Endodermal cell (in vitro differentiated cells): Measurements from ENCODE around the gene KCTD11. TPM values are rescaled to one million over a fixed set of nuclear protein-coding genes. Genes with fewer than 3 reads are reported as not detected.
A peak's percentile ranks its signal among the peaks of the same experiment; 100 is the strongest.

Experiments used
- DNase-seq: peaks from one replicate; pipeline ENCODE4 v3.0.0-alpha.2; 2017
- H3K27ac ChIP-seq: 2 replicates; pipeline ENCODE4 v1.5.1; 2013; ENCODE audit warnings: mild to moderate bottlenecking, low read depth, low read length, moderate library complexity
- H3K27me3 ChIP-seq: 2 replicates; pipeline ENCODE4 v1.6.1; 2013; ENCODE audit warnings: mild to moderate bottlenecking, low read length, moderate library complexity; ENCODE audit not compliant: insufficient read depth, control insufficient read depth, poor library complexity, severe bottlenecking
- H3K36me3 ChIP-seq: 2 replicates; pipeline ENCODE4 v1.7.0; 2013; ENCODE audit warnings: mild to moderate bottlenecking, low read length, moderate library complexity; ENCODE audit not compliant: control insufficient read depth, insufficient read depth
- H3K4me1 ChIP-seq: one replicate; pipeline ENCODE4 v1.7.0; 2013; ENCODE audit warnings: low read length; ENCODE audit not compliant: control insufficient read depth, insufficient read depth
- H3K4me3 ChIP-seq: 2 replicates; pipeline ENCODE4 v1.5.1; 2013; ENCODE audit warnings: mild to moderate bottlenecking, low read length, moderate library complexity
- H3K9ac ChIP-seq: 2 replicates; pipeline ENCODE4 v1.6.1; 2013; ENCODE audit warnings: mild to moderate bottlenecking, low read length, moderate library complexity; ENCODE audit not compliant: poor library complexity, severe bottlenecking; ENCODE audit errors: extremely low read depth
- H3K9me3 ChIP-seq: 2 replicates; pipeline ENCODE4 v1.6.1; 2013; ENCODE audit warnings: mild to moderate bottlenecking, low read length, moderate library complexity; ENCODE audit not compliant: control insufficient read depth
- H3K27ac Mint-ChIP-seq: 2 replicates; pipeline ENCODE4 v1.8.0; 2020; ENCODE audit warnings: mixed read lengths
- H3K27me3 Mint-ChIP-seq: 2 replicates; pipeline ENCODE4 v1.8.0; 2021; ENCODE audit warnings: mild to moderate bottlenecking, mixed read lengths; ENCODE audit not compliant: insufficient read depth
- H3K36me3 Mint-ChIP-seq: 2 replicates; pipeline ENCODE4 v1.8.0; 2020; ENCODE audit warnings: low read depth, mixed read lengths
- H3K4me1 Mint-ChIP-seq: 2 replicates; pipeline ENCODE4 v1.8.0; 2020; ENCODE audit warnings: mixed read lengths
- H3K4me3 Mint-ChIP-seq: 2 replicates; pipeline ENCODE4 v1.8.0; 2020; ENCODE audit warnings: mild to moderate bottlenecking, moderate library complexity, mixed read lengths
- H3K9me3 Mint-ChIP-seq: 2 replicates; pipeline ENCODE4 v1.8.0; 2020; ENCODE audit warnings: mild to moderate bottlenecking, mixed read lengths
- CTCF ChIP-seq: fragments of 200-600 bp; sonication (generic); conservative IDR thresholded peaks from 2 replicates; pipeline ENCODE4 v1.5.0; 2021; ENCODE audit warnings: antibody characterized with exemption, mild to moderate bottlenecking
- whole genome bisulfite sequencing, 2 experiments: methylation state at CpG; one replicate each; pipeline versions ENCODE4 v1.1.5 to v1.1.7; 2013; ENCODE audit warnings: missing lambda C conversion rate in 2 of 2, mixed read lengths in 1 of 2; ENCODE audit not compliant: insufficient coverage in 1 of 2, insufficient read length in 1 of 2; 5-methylcytosine and 5-hydroxymethylcytosine counted together
- total RNA-seq, 2 donors: library from RNA; stranded (reverse); fragmentation: NEBNext Ultra II Directional in 1 of 2; extraction: Animal tissue kit (Norgen Biotek cat#: 25700) in 1 of 2; gene quantifications; 2 replicates in 1 of 2; 3 replicates in 1 of 2; pipeline ENCODE4 v1.2.1, GENCODE V29; 2021

KCTD11 gene
- total RNA-seq, 2 donors from 2014 or later = 7.1 to 8.4 TPM

DNA sequence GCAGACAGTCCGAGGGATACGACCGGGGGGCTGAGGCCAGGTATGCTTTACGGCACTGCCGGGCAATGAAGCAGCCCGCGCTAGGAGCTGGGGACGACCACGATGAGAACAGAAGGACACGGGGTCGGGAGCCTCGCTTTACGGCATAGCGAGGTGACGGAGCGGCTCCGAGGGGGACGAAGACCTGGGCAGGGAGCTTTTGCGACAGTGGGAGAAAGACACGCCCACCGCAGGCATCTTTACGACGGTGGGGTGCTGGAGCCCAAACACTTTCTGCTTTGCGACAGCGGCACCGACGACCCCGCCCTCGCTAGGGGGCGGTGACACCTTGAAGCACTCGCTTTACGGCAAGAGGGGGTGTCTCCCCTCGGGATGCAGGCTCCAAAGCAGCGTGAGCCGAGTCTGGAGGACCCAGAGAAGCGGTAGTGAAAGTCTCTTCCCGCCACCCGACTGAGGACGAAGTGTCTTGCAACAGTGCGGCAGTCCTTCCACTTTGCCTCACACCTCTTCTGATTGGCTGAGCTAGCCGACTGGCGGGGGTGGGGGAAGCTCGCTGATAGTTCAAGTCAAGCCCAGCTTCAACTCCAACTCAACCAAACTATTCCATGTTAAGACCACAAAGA is 22.5 kb upstream of the KCTD11 start:
- Mint-ChIP-seq H3K4me1 (peaks cover 10% of the 10 kb centered on the region), H3K4me3 (peak overlapping the region; percentile 81), H3K27me3 (no peaks in the 10 kb centered on the region), H3K9me3 (no peaks in the 10 kb centered on the region), H3K36me3 (peaks cover 7% of the 10 kb centered on the region), H3K27ac (peak overlapping the region; percentile 96)
- H3K4me3 ChIP-seq = peak overlapping the region; percentile 82
- H3K36me3 ChIP-seq = peaks cover 10% of the 10 kb centered on the region
- TF ChIP-seq CTCF = no peak
- H3K27ac ChIP-seq = peak overlapping the region; percentile 98
- peak; percentile 100 for DNase-seq
- H3K9me3 ChIP-seq = no peaks in the 10 kb centered on the region
- no peaks in the 10 kb centered on the region for H3K4me1 ChIP-seq
- peak overlapping the region; percentile 71 for H3K9ac ChIP-seq
- H3K27me3 ChIP-seq = no peaks in the 10 kb centered on the region
- 0% methylated on average over 33 to 43 of the region's 43 CpGs for WGBS, 2 experiments

DNA sequence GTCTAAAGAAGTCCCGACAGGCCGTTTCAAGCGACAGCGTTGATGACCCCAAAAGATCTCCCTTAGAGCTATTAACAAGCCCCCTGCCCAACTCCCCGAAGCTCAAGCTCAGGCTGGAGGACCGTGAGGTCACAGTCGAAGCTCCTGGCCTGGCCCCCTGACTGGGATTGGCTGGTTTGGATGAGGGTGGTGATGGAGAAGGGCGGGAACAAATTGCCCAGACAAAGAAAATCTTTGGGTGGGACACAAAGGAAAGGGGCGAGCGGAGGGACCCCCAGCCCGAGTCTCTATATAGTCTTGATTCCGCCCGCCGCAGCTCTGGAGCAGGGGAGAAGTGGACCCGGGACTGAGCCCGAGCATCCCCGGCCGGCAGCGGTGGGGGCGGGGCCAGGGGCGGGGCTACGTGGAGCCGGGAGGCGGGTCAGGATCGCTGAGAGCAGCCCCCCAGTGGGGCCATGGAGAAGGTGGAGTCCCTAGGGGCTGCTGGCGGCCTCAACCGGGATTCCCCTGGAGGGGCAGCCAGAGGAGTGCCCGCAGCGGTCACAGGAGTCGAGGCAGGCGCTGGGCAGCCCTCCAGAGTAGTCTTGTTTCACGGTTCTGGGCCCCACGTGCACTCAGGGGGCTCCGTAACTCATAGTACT is 21.8 kb upstream of the KCTD11 start:
- TF ChIP-seq CTCF = no peak
- peak; percentile 97 for DNase-seq
- 5 to 11% methylated on average over 15 to 34 of the region's 34 CpGs for WGBS, 2 experiments
- Histone ChIP-seq H3K27me3 (no peaks in the 10 kb centered on the region), H3K9me3 (no peaks in the 10 kb centered on the region), H3K4me3 (peak overlapping the region; percentile 82), H3K27ac (peak overlapping the region; percentile 98), H3K4me1 (no peaks in the 10 kb centered on the region), H3K9ac (peak overlapping the region; percentile 71), H3K36me3 (peaks cover 7% of the 10 kb centered on the region)
- Mint-ChIP-seq H3K27me3 (no peaks in the 10 kb centered on the region), H3K36me3 (peaks cover 5% of the 10 kb centered on the region), H3K9me3 (no peaks in the 10 kb centered on the region), H3K4me1 (peaks cover 10% of the 10 kb centered on the region), H3K4me3 (peak overlapping the region; percentile 81), H3K27ac (peak overlapping the region; percentile 96)

GRCh38 chr17:7330638-7331015 is 21.3 kb upstream of the KCTD11 start:
- no peaks in the 10 kb centered on the region for H3K4me1 ChIP-seq
- H3K4me3 ChIP-seq = peak overlapping the region; percentile 82
- DNase-seq = no peak
- no peak for TF ChIP-seq CTCF
- H3K4me3 Mint-ChIP-seq = peak overlapping the region; percentile 81
- H3K4me1 Mint-ChIP-seq = peaks cover 10% of the 10 kb centered on the region
- H3K9me3 ChIP-seq = no peaks in the 10 kb centered on the region
- WGBS, 2 experiments = 88 to 92% methylated on average over 13 of the region's 13 CpGs
- no peaks in the 10 kb centered on the region for H3K9me3 Mint-ChIP-seq
- peak overlapping the region; percentile 98 for H3K27ac ChIP-seq
- no peaks in the 10 kb centered on the region for H3K36me3 Mint-ChIP-seq
- peaks cover 6% of the 10 kb centered on the region for H3K36me3 ChIP-seq
- no peaks in the 10 kb centered on the region for H3K27me3 Mint-ChIP-seq
- no peaks in the 10 kb centered on the region for H3K27me3 ChIP-seq
- H3K9ac ChIP-seq = peak overlapping the region; percentile 71
- peak overlapping the region; percentile 30 for H3K27ac Mint-ChIP-seq
